ENCODE data around the gene SPAG6.

SPAG6 gene

GRCh38 chr10:22370320-22370719, 25.0 kb downstream of the SPAG6 start (continued):
- TF ChIP-seq ZNF837 (tag by site-specific recombination; IDR thresholded peaks at IDR 0.05) = no peak
- no peak for TF ChIP-seq ZNF302 (tag by site-specific recombination; IDR thresholded peaks at IDR 0.05; ENCODE audit: low read depth)
- no peak for TF ChIP-seq ZNF747 (tag by site-specific recombination; IDR thresholded peaks at IDR 0.05)
- TF ChIP-seq ZNF701 (tag by site-specific recombination; IDR thresholded peaks at IDR 0.05) = no peak

GRCh38 chr10:22372298-22372697, 27.0 kb downstream of the SPAG6 start:
- Histone ChIP-seq H3K4me3 (ENCODE audit: low read depth, low read length) (no peak overlapping the region), H3K36me3 (ENCODE audit: control insufficient read depth in 2 of 2, insufficient read depth in 1 of 2, low read length in 2 of 2) (no peaks in the 10 kb centered on the region), H3K9me3 (ENCODE audit: control insufficient read depth, insufficient read depth, low read depth, low read length) (no peaks in the 10 kb centered on the region), H3K4me1 (ENCODE audit: control insufficient read depth, insufficient read depth, low read length) (no peaks in the 10 kb centered on the region), H3K27ac (ENCODE audit: extremely low read depth, low read depth, low read length) (no peak overlapping the region)
- ChIA-PET CTCF (no interaction called here), POLR2A (no interaction called here)
- TF ChIP-seq ZNF341 (tag by site-specific recombination; IDR thresholded peaks at IDR 0.05; ENCODE audit: low read depth) = no peak
- TF ChIP-seq ZNF624 (tag by site-specific recombination; IDR thresholded peaks at IDR 0.05) = no peak
- no peak for TF ChIP-seq ZNF645 (tag by site-specific recombination; IDR thresholded peaks at IDR 0.05)
- no peak for TF ChIP-seq ZNF76 (tag by site-specific recombination; IDR thresholded peaks at IDR 0.05; ENCODE audit: borderline replicate concordance, low read depth)
- no peak for TF ChIP-seq ZNF394 (tag by site-specific recombination; IDR thresholded peaks at IDR 0.05; ENCODE audit: borderline replicate concordance)
- TF ChIP-seq ZNF169 (tag by site-specific recombination; IDR thresholded peaks at IDR 0.05) = no peak
- TF ChIP-seq GLIS1 (tag by site-specific recombination; IDR thresholded peaks at IDR 0.05) = peak; percentile 33; the same call in 1 of the 2 replicates
- no peak for TF ChIP-seq ZNF664 (tag by site-specific recombination; IDR thresholded peaks at IDR 0.05)
- TF ChIP-seq AEBP2 (tag by site-specific recombination; IDR thresholded peaks at IDR 0.05; ENCODE audit: borderline replicate concordance) = no peak

GRCh38 chr10:22372917-22373316, 27.6 kb downstream of the SPAG6 start:
- Histone ChIP-seq H3K36me3 (ENCODE audit: control insufficient read depth in 2 of 2, insufficient read depth in 1 of 2, low read length in 2 of 2) (no peaks in the 10 kb centered on the region), H3K9me3 (ENCODE audit: control insufficient read depth, insufficient read depth, low read depth, low read length) (no peaks in the 10 kb centered on the region), H3K4me3 (ENCODE audit: low read depth, low read length) (no peak overlapping the region), H3K4me1 (ENCODE audit: control insufficient read depth, insufficient read depth, low read length) (no peaks in the 10 kb centered on the region), H3K27ac (ENCODE audit: extremely low read depth, low read depth, low read length) (no peak overlapping the region)
- no peak for TF ChIP-seq ZNF214 (tag by site-specific recombination; IDR thresholded peaks at IDR 0.05; ENCODE audit: borderline replicate concordance)
- no peak for TF ChIP-seq RBAK (tag by site-specific recombination; IDR thresholded peaks at IDR 0.05)
- TF ChIP-seq ZNF26 (tag by site-specific recombination; IDR thresholded peaks at IDR 0.05) = no peak
- no peak for TF ChIP-seq SETDB1 (IDR thresholded peaks at IDR 0.05; ENCODE audit: insufficient read length, low read length)
- TF ChIP-seq ZNF776 (tag by site-specific recombination; IDR thresholded peaks at IDR 0.05; ENCODE audit: borderline replicate concordance) = no peak
- no peak for TF ChIP-seq WT1 (tag by site-specific recombination; IDR thresholded peaks at IDR 0.05)
- TF ChIP-seq ZNF548 (tag by site-specific recombination; IDR thresholded peaks at IDR 0.05) = no peak
- TF ChIP-seq ZNF114 (tag by site-specific recombination; IDR thresholded peaks at IDR 0.05) = no peak
- TF ChIP-seq ZNF704 (tag by site-specific recombination; IDR thresholded peaks at IDR 0.05) = no peak
- TF ChIP-seq ZNF580 (tag by site-specific recombination; IDR thresholded peaks at IDR 0.05) = no peak
- TF ChIP-seq ZNF391 (tag by site-specific recombination; IDR thresholded peaks at IDR 0.05; ENCODE audit: borderline replicate concordance, low read depth) = no peak
- no peak for TF ChIP-seq ZNF658 (tag by site-specific recombination; IDR thresholded peaks at IDR 0.05)
- TF ChIP-seq ZNF148 (tag by site-specific recombination; IDR thresholded peaks at IDR 0.05; ENCODE audit: borderline replicate concordance) = no peak
- no peak for TF ChIP-seq ZNF324 (tag by site-specific recombination; IDR thresholded peaks at IDR 0.05)
- POLR2A ChIA-PET = no interaction called here
- CTCF ChIA-PET = no interaction called here

Data from HEK293 (cell line).